Gastrocnemius medialis (tissue), 4 donors: ENCODE results near the gene PRL. TPM values are rescaled to one million over a fixed set of nuclear protein-coding genes. Genes with fewer than 3 reads are reported as not detected.

Source experiments
- ATAC-seq, 2 donors: fragments of 150-250 bp; one replicate each; pipeline ENCODE4 v1.9.1; 2016
- DNase-seq, 2 donors: peaks; one replicate each; pipeline ENCODE4 v3.0.0-alpha.2; 2019
- H3K27ac ChIP-seq, 4 donors: fragments of 200-600 bp; sonication (generic); 1 replicate in 1 of 4; 2 replicates in 3 of 4; pipeline ENCODE4 v1.5.1; 2016 to 2018; ENCODE audit warnings: mild to moderate bottlenecking in 2 of 4, moderate library complexity in 1 of 4
- H3K27me3 ChIP-seq, 3 donors: fragments of 200-600 bp; sonication (generic) in 2 of 3; 1 replicate in 1 of 3; 2 replicates in 2 of 3; pipeline versions ENCODE4 v1.5.1 to v1.6.0; 2016 to 2019; ENCODE audit warnings: mild to moderate bottlenecking in 1 of 3, moderate library complexity in 1 of 3
- H3K36me3 ChIP-seq, 2 donors: fragments of 200-600 bp; sonication (generic) in 1 of 2; one replicate each; pipeline ENCODE4 v1.5.1; 2017 to 2018
- H3K4me1 ChIP-seq, 2 donors: fragments of 200-600 bp; sonication (generic) in 1 of 2; one replicate each; pipeline ENCODE4 v1.5.1; 2016 to 2017; ENCODE audit warnings: mild to moderate bottlenecking in 2 of 2
- H3K4me3 ChIP-seq, 4 donors: fragments of 200-600 bp; sonication (generic) in 3 of 4; 1 replicate in 1 of 4; 2 replicates in 3 of 4; pipeline ENCODE4 v1.5.1; 2016 to 2019; ENCODE audit warnings: mild to moderate bottlenecking in 2 of 4
- H3K9me3 ChIP-seq, 3 donors: fragments of 200-600 bp; sonication (generic) in 2 of 3; 1 replicate in 1 of 3; 2 replicates in 2 of 3; pipeline ENCODE4 v1.5.1; 2016 to 2019
- CTCF ChIP-seq, 5 experiments: fragments of 450-650 bp in 3 of 5; fragments of 200-600 bp in 2 of 5; sonication (generic) in 2 of 5; IDR thresholded peaks in 4 of 5; conservative IDR thresholded peaks in 1 of 5; 1 replicate in 4 of 5; 2 replicates in 1 of 5; pipeline ENCODE4 v1.5.1; 2016 to 2019; ENCODE audit warnings: antibody characterized with exemption in 5 of 5, mild to moderate bottlenecking in 3 of 5, moderate library complexity in 3 of 5
- POLR2A ChIP-seq, 2 donors: fragments of 450-650 bp; IDR thresholded peaks; one replicate each; pipeline ENCODE4 v1.6.1; 2017; ENCODE audit warnings: antibody characterized with exemption in 2 of 2, mild to moderate bottlenecking in 2 of 2, moderate library complexity in 2 of 2
- in situ Hi-C, 4 donors: fragments of 200-750 bp; cut with MboI; loops; one replicate each; pipeline versions ENCODE4 v1.15.0 to v1.8.0; 2017; ENCODE audit warnings: low sequenced_read_pairs in 4 of 4
- intact Hi-C: fragments of 100-400 bp; cut with DNase I; formaldehyde crosslinking; loops from one replicate; pipeline ENCODE4 v1.15.1; 2023; ENCODE audit warnings: low total_unique reads
- total RNA-seq, 4 donors: library from RNA; depleted of rRNA; stranded (reverse); fragments of >200 nt; gene quantifications; one replicate each; pipeline versions ENCODE4 v1.1.0 to v1.2.3, GENCODE V29; 2016

Gene PRL
- not detected for total RNA-seq

DNA sequence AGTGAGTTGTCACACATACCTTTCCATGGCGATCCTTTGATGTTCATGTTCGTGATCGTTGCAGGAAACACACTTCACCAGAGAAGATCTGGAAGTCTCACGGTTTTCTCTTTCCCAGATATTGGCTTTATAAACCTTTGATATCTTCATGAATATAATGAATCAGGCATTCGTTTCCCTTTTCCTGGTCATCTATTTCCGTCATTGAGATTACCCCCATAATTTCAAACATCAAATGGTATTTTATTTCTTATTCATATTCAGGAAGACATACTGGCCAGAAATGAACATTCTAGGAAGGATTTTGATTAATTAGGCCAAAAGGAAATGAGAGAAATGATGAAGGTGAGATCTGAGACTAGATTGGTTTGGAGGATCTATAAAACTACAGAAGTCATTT lies at the start of gene PRL:
Gene PRL, minus strand, starts transcription at position 101 of the 400 bp plus-strand sequence. Its CDS starts 54 bp downstream, at position 47.
- no peaks in the 10 kb centered on the region for H3K4me1 ChIP-seq
- no peak within 1 kb of the TSS for H3K27ac ChIP-seq
- H3K36me3 ChIP-seq = no peaks in the 10 kb centered on the region
- TF ChIP-seq POLR2A (IDR thresholded peaks at IDR 0.05) (no peak), CTCF (IDR thresholded peaks at IDR 0.05 in 4 of 5, conservative IDR thresholded peaks at IDR 0.05 in 1 of 5) (no peak)
- H3K9me3 ChIP-seq = no peaks in the 10 kb centered on the region
- DNase-seq = no peak
- intact Hi-C loops = no loop called here
- ATAC-seq = no peak
- in situ Hi-C loops = no loop called here
- no peaks in the 10 kb centered on the region for H3K27me3 ChIP-seq
- H3K4me3 ChIP-seq = no peak within 1 kb of the TSS

- TF ChIP-seq CTCF (IDR thresholded peaks at IDR 0.05 in 4 of 5, conservative IDR thresholded peaks at IDR 0.05 in 1 of 5) (no peak), POLR2A (IDR thresholded peaks at IDR 0.05) (no peak)
- ATAC-seq = no peak
- no peaks in the 10 kb centered on the region for H3K4me1 ChIP-seq
- H3K4me3 ChIP-seq = no peak overlapping the region
- no peaks in the 10 kb centered on the region for H3K36me3 ChIP-seq
- in situ Hi-C loops (no loop called here), intact Hi-C loops (no loop called here)
- no peaks in the 10 kb centered on the region for H3K27me3 ChIP-seq
- DNase-seq = no peak
- H3K9me3 ChIP-seq = no peaks in the 10 kb centered on the region
- no peak overlapping the region for H3K27ac ChIP-seq
These were observed 47.0 kb upstream of the PRL start for GRCh38 chr6:22343864-22344263.

- Histone ChIP-seq H3K36me3 (no peaks in the 10 kb centered on the region), H3K4me1 (no peaks in the 10 kb centered on the region), H3K27me3 (no peaks in the 10 kb centered on the region), H3K27ac (no peak overlapping the region), H3K9me3 (no peaks in the 10 kb centered on the region), H3K4me3 (no peak overlapping the region)
- TF ChIP-seq POLR2A (IDR thresholded peaks at IDR 0.05) (no peak), CTCF (IDR thresholded peaks at IDR 0.05 in 4 of 5, conservative IDR thresholded peaks at IDR 0.05 in 1 of 5) (no peak)
- intact Hi-C loops = no loop called here
- ATAC-seq (no peak), DNase-seq (no peak)
- in situ Hi-C loops = no loop called here
These were observed 37.9 kb upstream of the PRL start for GRCh38 chr6:22334778-22335177.

GRCh38 chr6:22333802-22334201 lies 37.0 kb upstream of the PRL start:
- Histone ChIP-seq H3K9me3 (no peaks in the 10 kb centered on the region), H3K4me3 (no peak overlapping the region), H3K27ac (no peak overlapping the region), H3K36me3 (no peaks in the 10 kb centered on the region), H3K4me1 (no peaks in the 10 kb centered on the region), H3K27me3 (no peaks in the 10 kb centered on the region)
- intact Hi-C loops (no loop called here), in situ Hi-C loops (no loop called here)
- ATAC-seq (no peak), DNase-seq (no peak)
- TF ChIP-seq POLR2A (IDR thresholded peaks at IDR 0.05) (no peak), CTCF (IDR thresholded peaks at IDR 0.05 in 4 of 5, conservative IDR thresholded peaks at IDR 0.05 in 1 of 5) (no peak)

- in situ Hi-C loops = no loop called here
- intact Hi-C loops = no loop called here
These were observed 35.9 kb upstream of the PRL start for GRCh38 chr6:22332711-22333110.

More at GRCh38 chr6:22332711-22333110, 35.9 kb upstream of the PRL start:
- Histone ChIP-seq H3K4me1 (no peaks in the 10 kb centered on the region), H3K27me3 (no peaks in the 10 kb centered on the region), H3K27ac (no peak overlapping the region), H3K4me3 (no peak overlapping the region), H3K36me3 (no peaks in the 10 kb centered on the region), H3K9me3 (no peaks in the 10 kb centered on the region)
- TF ChIP-seq CTCF (IDR thresholded peaks at IDR 0.05 in 4 of 5, conservative IDR thresholded peaks at IDR 0.05 in 1 of 5) = no peak
- no peak for TF ChIP-seq POLR2A (IDR thresholded peaks at IDR 0.05)
- no peak for ATAC-seq
- DNase-seq = no peak
